ENCODE measurements around the gene CADM2. TPM values are rescaled to one million over a fixed set of nuclear protein-coding genes. Genes with fewer than 3 reads are reported as not detected.

Gene CADM2
- total RNA-seq, 1 experiment from 2014 or later: 10.9 TPM

- no peaks in the 10 kb centered on the region for H3K27me3 ChIP-seq (ENCODE audit: insufficient read depth, low read length)
- no peak overlapping the region for H3K27ac ChIP-seq (ENCODE audit: insufficient read length, low read depth, low read length)
- no CpG with 5 or more reads among the region's 1 CpG for WGBS (ENCODE audit: extremely low coverage, insufficient read length, low lambda C conversion rate)
- TF ChIP-seq CTCF (conservative IDR thresholded peaks at IDR 0.05): no peak
- no peaks in the 10 kb centered on the region for H3K9me3 Mint-ChIP-seq
- no peak overlapping the region for H3K56ac ChIP-seq (ENCODE audit: insufficient read length, low read depth, low read length)
- no peak overlapping the region for H3T11ph ChIP-seq (ENCODE audit: low read length)
- no peak overlapping the region for H3K4me3 Mint-ChIP-seq
- no peaks in the 10 kb centered on the region for H3K27me3 Mint-ChIP-seq (ENCODE audit: low read depth)
- no peak overlapping the region for H4K8ac ChIP-seq (replicated peaks; ENCODE audit: insufficient read length, low read depth, low read length)
- no peak overlapping the region for H3K9ac ChIP-seq (ENCODE audit: extremely low read depth, insufficient read length, low read length)
- H4K91ac ChIP-seq (ENCODE audit: insufficient read length, low read depth, low read length): no peak overlapping the region
- H3K4ac ChIP-seq (ENCODE audit: low read depth, low read length): no peak overlapping the region
- H3K9me3 ChIP-seq (ENCODE audit: control insufficient read depth, low read depth, low read length): no peaks in the 10 kb centered on the region
- peaks cover 8 to 13% of the 10 kb centered on the region in 2 experiments for H3K4me1 Mint-ChIP-seq
- H3K23ac ChIP-seq (ENCODE audit: insufficient read length, low read depth, low read length): no peak overlapping the region
- H3K36me3 Mint-ChIP-seq (ENCODE audit: insufficient read depth in 1 of 3, low read depth in 3 of 3): no peaks in the 10 kb centered on the region
- H2BK120ac ChIP-seq (ENCODE audit: low read depth, low read length, poor library complexity, severe bottlenecking): no peak overlapping the region
- no peak overlapping the region for H2BK20ac ChIP-seq (ENCODE audit: low read depth, low read length, poor library complexity, severe bottlenecking)
- no peaks in the 10 kb centered on the region for H3K79me1 ChIP-seq (ENCODE audit: insufficient read depth, low read depth, low read length, poor library complexity, severe bottlenecking)
- no peaks in the 10 kb centered on the region for H4K20me1 ChIP-seq (ENCODE audit: control insufficient read depth, insufficient read depth, insufficient read length)
- H3K4me2 ChIP-seq (ENCODE audit: insufficient read depth, insufficient read length, low read length): no peak overlapping the region
- no peak for DNase-seq
- H3K4me1 ChIP-seq (ENCODE audit: insufficient read depth, low read length): no peaks in the 10 kb centered on the region
- no peak overlapping the region for H4K5ac ChIP-seq (ENCODE audit: insufficient read length, low read depth, low read length)
- H3K23me2 ChIP-seq (ENCODE audit: insufficient read length, low read depth, low read length, poor library complexity, severe bottlenecking): no peaks in the 10 kb centered on the region
- H2BK5ac ChIP-seq (ENCODE audit: insufficient read length, low read length): no peak overlapping the region
- no peak overlapping the region for H2AFZ ChIP-seq (ENCODE audit: low read length)
- H3K27ac Mint-ChIP-seq: 0 out of 7 replicates have a peak overlapping the region, but pooled peaks of 1 of the 3 experiments have one; percentile 14
- H3K79me2 ChIP-seq (ENCODE audit: insufficient read depth, low read length): no peaks in the 10 kb centered on the region
- H2AK5ac ChIP-seq (ENCODE audit: insufficient read length, low read length): no peak overlapping the region
- no peak overlapping the region for H2BK12ac ChIP-seq (ENCODE audit: insufficient read length, low read depth, low read length)
- H3K18ac ChIP-seq (ENCODE audit: insufficient read length, low read depth, low read length): no peak overlapping the region
- H3K14ac ChIP-seq (ENCODE audit: insufficient read depth, low read length): no peak overlapping the region
- no peak overlapping the region for H2BK15ac ChIP-seq (ENCODE audit: low read depth, low read length)
Observed at GRCh38 chr3:85251766-85252165, 293.0 kb downstream of the CADM2 start.

Data from H9 (cell line).